ENCODE results near the gene GALNT14.

GALNT14 gene

GRCh38 chr2:30942419-30942818 is 195.8 kb downstream of the GALNT14 start:
- Histone ChIP-seq H3K36me3 (ENCODE audit: control insufficient read depth in 1 of 2, insufficient read depth in 2 of 2, low read depth in 1 of 2, low read length in 2 of 2) (peaks cover 0 to 51% of the 10 kb centered on the region in 2 experiments), H3K4me2 (ENCODE audit: low read length, poor library complexity, severe bottlenecking) (no peak overlapping the region), H3K4me1 (ENCODE audit: control insufficient read depth, insufficient read depth, low read depth, low read length) (no peaks in the 10 kb centered on the region), H3K23ac (ENCODE audit: low read length in 2 of 2) (no peak overlapping the region), H2BK15ac (ENCODE audit: low read depth, poor library complexity, severe bottlenecking) (no peak overlapping the region), H2BK5ac (ENCODE audit: low read depth, low read length, poor library complexity, severe bottlenecking) (no peak overlapping the region), H2BK12ac (ENCODE audit: low read length in 2 of 2) (no peak overlapping the region), H3K4ac (ENCODE audit: low read depth in 1 of 2, low read length in 2 of 2) (no peak overlapping the region), H3K14ac (ENCODE audit: low read length in 2 of 2) (no peak overlapping the region), H4K91ac (ENCODE audit: low read length) (no peak overlapping the region), H3K18ac (ENCODE audit: low read depth in 1 of 2, low read length in 2 of 2) (no peak overlapping the region), H3K27me3 (ENCODE audit: control insufficient read depth in 1 of 2, insufficient read depth in 1 of 2, low read length in 2 of 2) (peaks cover 0 to 46% of the 10 kb centered on the region in 2 experiments), H3K9me3 (ENCODE audit: control insufficient read depth, low read length) (no peaks in the 10 kb centered on the region), H3K79me1 (replicated peaks; ENCODE audit: low read length, poor library complexity, severe bottlenecking) (peaks cover 2% of the 10 kb centered on the region), H3K9ac (ENCODE audit: low read length) (no peak overlapping the region), H2BK120ac (ENCODE audit: low read depth, low read length) (no peak overlapping the region), H3K4me3 (ENCODE audit: insufficient read depth in 1 of 2, low read depth in 1 of 2, low read length in 2 of 2) (no peak overlapping the region), H3K27ac (ENCODE audit: low read length, poor library complexity, severe bottlenecking) (no peak overlapping the region), H2AK5ac (ENCODE audit: low read length, severe bottlenecking) (no peak overlapping the region), H4K8ac (ENCODE audit: low read length) (no peak overlapping the region), H2AFZ (ENCODE audit: low read depth, low read length) (no peak overlapping the region)
- DNase-seq, result no peak
- 39% methylated on average over 1 of the region's 5 CpGs for WGBS

- no peak overlapping the region for H2AFZ ChIP-seq (ENCODE audit: low read depth, low read length)
- no peak overlapping the region for H2BK5ac ChIP-seq (ENCODE audit: low read depth, low read length, poor library complexity, severe bottlenecking)
- H3K27me3 ChIP-seq (ENCODE audit: control insufficient read depth in 1 of 2, insufficient read depth in 1 of 2, low read length in 2 of 2), result peaks cover 0 to 47% of the 10 kb centered on the region in 2 experiments
- no peak overlapping the region for H2BK15ac ChIP-seq (ENCODE audit: low read depth, poor library complexity, severe bottlenecking)
- no peak overlapping the region for H3K4ac ChIP-seq (ENCODE audit: low read depth in 1 of 2, low read length in 2 of 2)
- H3K36me3 ChIP-seq (ENCODE audit: control insufficient read depth in 1 of 2, insufficient read depth in 2 of 2, low read depth in 1 of 2, low read length in 2 of 2), result peaks cover 0 to 53% of the 10 kb centered on the region in 2 experiments
- no peak overlapping the region for H3K18ac ChIP-seq (ENCODE audit: low read depth in 1 of 2, low read length in 2 of 2)
- H3K4me2 ChIP-seq (ENCODE audit: low read length, poor library complexity, severe bottlenecking), result no peak overlapping the region
- no peak overlapping the region for H4K8ac ChIP-seq (ENCODE audit: low read length)
- DNase-seq, result no peak
- H3K9me3 ChIP-seq (ENCODE audit: control insufficient read depth, low read length), result no peaks in the 10 kb centered on the region
- H3K79me1 ChIP-seq (replicated peaks; ENCODE audit: low read length, poor library complexity, severe bottlenecking), result peaks cover 2% of the 10 kb centered on the region
- H2AK5ac ChIP-seq (ENCODE audit: low read length, severe bottlenecking), result no peak overlapping the region
- no peak overlapping the region for H3K9ac ChIP-seq (ENCODE audit: low read length)
- H3K14ac ChIP-seq (ENCODE audit: low read length in 2 of 2), result no peak overlapping the region
- no peak overlapping the region for H3K27ac ChIP-seq (ENCODE audit: low read length, poor library complexity, severe bottlenecking)
- H3K4me3 ChIP-seq (ENCODE audit: insufficient read depth in 1 of 2, low read depth in 1 of 2, low read length in 2 of 2), result no peak overlapping the region
- H2BK120ac ChIP-seq (ENCODE audit: low read depth, low read length), result no peak overlapping the region
- 35% methylated on average over 2 of the region's 2 CpGs for WGBS
- H3K4me1 ChIP-seq (ENCODE audit: control insufficient read depth, insufficient read depth, low read depth, low read length), result no peaks in the 10 kb centered on the region
- no peak overlapping the region for H2BK12ac ChIP-seq (ENCODE audit: low read length in 2 of 2)
- H3K23ac ChIP-seq (ENCODE audit: low read length in 2 of 2), result no peak overlapping the region
- H4K91ac ChIP-seq (ENCODE audit: low read length), result no peak overlapping the region
Measured at GRCh38 chr2:30940839-30941238, 197.4 kb downstream of the GALNT14 start.

GRCh38 chr2:30939364-30939763 is 198.9 kb downstream of the GALNT14 start:
- no peak overlapping the region for H4K91ac ChIP-seq (ENCODE audit: low read length)
- no peak overlapping the region for H3K4me2 ChIP-seq (ENCODE audit: low read length, poor library complexity, severe bottlenecking)
- peaks cover 0 to 47% of the 10 kb centered on the region in 2 experiments for H3K27me3 ChIP-seq (ENCODE audit: control insufficient read depth in 1 of 2, insufficient read depth in 1 of 2, low read length in 2 of 2)
- H3K4ac ChIP-seq (ENCODE audit: low read depth in 1 of 2, low read length in 2 of 2), result no peak overlapping the region
- H3K27ac ChIP-seq (ENCODE audit: low read length, poor library complexity, severe bottlenecking), result no peak overlapping the region
- H3K18ac ChIP-seq (ENCODE audit: low read depth in 1 of 2, low read length in 2 of 2), result no peak overlapping the region
- no peak overlapping the region for H2BK120ac ChIP-seq (ENCODE audit: low read depth, low read length)
- H3K79me1 ChIP-seq (replicated peaks; ENCODE audit: low read length, poor library complexity, severe bottlenecking), result no peaks in the 10 kb centered on the region
- H2BK15ac ChIP-seq (ENCODE audit: low read depth, poor library complexity, severe bottlenecking), result no peak overlapping the region
- H2AK5ac ChIP-seq (ENCODE audit: low read length, severe bottlenecking), result no peak overlapping the region
- 93% methylated on average over 4 of the region's 4 CpGs for WGBS
- H3K4me3 ChIP-seq (ENCODE audit: insufficient read depth in 1 of 2, low read depth in 1 of 2, low read length in 2 of 2), result no peak overlapping the region
- H2BK12ac ChIP-seq (ENCODE audit: low read length in 2 of 2), result no peak overlapping the region
- H3K14ac ChIP-seq (ENCODE audit: low read length in 2 of 2), result no peak overlapping the region
- H3K9me3 ChIP-seq (ENCODE audit: control insufficient read depth, low read length), result no peaks in the 10 kb centered on the region
- no peak overlapping the region for H2AFZ ChIP-seq (ENCODE audit: low read depth, low read length)
- no peak overlapping the region for H3K9ac ChIP-seq (ENCODE audit: low read length)
- no peak overlapping the region for H2BK5ac ChIP-seq (ENCODE audit: low read depth, low read length, poor library complexity, severe bottlenecking)
- no peaks in the 10 kb centered on the region for H3K4me1 ChIP-seq (ENCODE audit: control insufficient read depth, insufficient read depth, low read depth, low read length)
- peaks cover 0 to 46% of the 10 kb centered on the region in 2 experiments for H3K36me3 ChIP-seq (ENCODE audit: control insufficient read depth in 1 of 2, insufficient read depth in 2 of 2, low read depth in 1 of 2, low read length in 2 of 2)
- H4K8ac ChIP-seq (ENCODE audit: low read length), result no peak overlapping the region
- DNase-seq, result no peak
- no peak overlapping the region for H3K23ac ChIP-seq (ENCODE audit: low read length in 2 of 2)

GRCh38 chr2:30938196-30938595 is 200.0 kb downstream of the GALNT14 start:
- no peaks in the 10 kb centered on the region for H3K79me1 ChIP-seq (replicated peaks; ENCODE audit: low read length, poor library complexity, severe bottlenecking)
- no peaks in the 10 kb centered on the region for H3K9me3 ChIP-seq (ENCODE audit: control insufficient read depth, low read length)
- H2AFZ ChIP-seq (ENCODE audit: low read depth, low read length), result no peak overlapping the region
- H4K8ac ChIP-seq (ENCODE audit: low read length), result no peak overlapping the region
- no peak overlapping the region for H3K4me2 ChIP-seq (ENCODE audit: low read length, poor library complexity, severe bottlenecking)
- no peak overlapping the region for H3K4ac ChIP-seq (ENCODE audit: low read depth in 1 of 2, low read length in 2 of 2)
- no peak overlapping the region for H3K23ac ChIP-seq (ENCODE audit: low read length in 2 of 2)
- 86% methylated on average over 1 of the region's 1 CpG for WGBS
- no peak overlapping the region for H4K91ac ChIP-seq (ENCODE audit: low read length)
- no peak overlapping the region for H3K27ac ChIP-seq (ENCODE audit: low read length, poor library complexity, severe bottlenecking)
- no peak overlapping the region for H2AK5ac ChIP-seq (ENCODE audit: low read length, severe bottlenecking)
- H3K4me3 ChIP-seq (ENCODE audit: insufficient read depth in 1 of 2, low read depth in 1 of 2, low read length in 2 of 2), result no peak overlapping the region
- no peak overlapping the region for H3K14ac ChIP-seq (ENCODE audit: low read length in 2 of 2)
- H3K27me3 ChIP-seq (ENCODE audit: control insufficient read depth in 1 of 2, insufficient read depth in 1 of 2, low read length in 2 of 2), result peaks cover 0 to 41% of the 10 kb centered on the region in 2 experiments
- no peaks in the 10 kb centered on the region for H3K4me1 ChIP-seq (ENCODE audit: control insufficient read depth, insufficient read depth, low read depth, low read length)
- H2BK12ac ChIP-seq (ENCODE audit: low read length in 2 of 2), result no peak overlapping the region
- no peak overlapping the region for H3K18ac ChIP-seq (ENCODE audit: low read depth in 1 of 2, low read length in 2 of 2)
- H3K9ac ChIP-seq (ENCODE audit: low read length), result no peak overlapping the region
- no peak for DNase-seq
- H2BK5ac ChIP-seq (ENCODE audit: low read depth, low read length, poor library complexity, severe bottlenecking), result no peak overlapping the region
- H3K36me3 ChIP-seq (ENCODE audit: control insufficient read depth in 1 of 2, insufficient read depth in 2 of 2, low read depth in 1 of 2, low read length in 2 of 2), result peaks cover 0 to 44% of the 10 kb centered on the region in 2 experiments
- H2BK120ac ChIP-seq (ENCODE audit: low read depth, low read length), result no peak overlapping the region
- no peak overlapping the region for H2BK15ac ChIP-seq (ENCODE audit: low read depth, poor library complexity, severe bottlenecking)

All from mesenchymal stem cell (in vitro differentiated cells and primary cell).